Rectal smooth muscle tissue (tissue), 1 donor: ENCODE results near the gene CYGB.
"Not testable (repeated sequence)": the region's sequence is repeated elsewhere in the genome, so short reads cannot be mapped to it uniquely, and the experiment has no call there.

Experiments
- H3K27ac ChIP-seq: one replicate; pipeline ENCODE4 v1.7.0; 2013; ENCODE audit warnings: low read depth, low read length, inconsistent platforms
- H3K27me3 ChIP-seq: one replicate; pipeline ENCODE4 v1.7.0; 2013; ENCODE audit warnings: low read length; ENCODE audit not compliant: control insufficient read depth, insufficient read depth
- H3K36me3 ChIP-seq: one replicate; pipeline ENCODE4 v1.7.0; 2013; ENCODE audit warnings: low read length; ENCODE audit not compliant: control insufficient read depth, insufficient read depth
- H3K4me1 ChIP-seq: one replicate; pipeline ENCODE4 v1.7.0; 2013; ENCODE audit warnings: low read length; ENCODE audit not compliant: control insufficient read depth, insufficient read depth
- H3K4me3 ChIP-seq: one replicate; pipeline ENCODE4 v1.7.0; 2013; ENCODE audit warnings: low read length
- H3K9ac ChIP-seq: one replicate; pipeline ENCODE4 v1.7.0; 2013; ENCODE audit warnings: low read length

The CYGB gene

GRCh38 chr17:76519048-76519966 lies 18.2 kb downstream of the CYGB start:
- Histone ChIP-seq H3K27ac (no peak overlapping the region), H3K27me3 (peaks cover 2% of the 10 kb centered on the region), H3K36me3 (no peaks in the 10 kb centered on the region), H3K9ac (no peak overlapping the region), H3K4me1 (peaks cover 4% of the 10 kb centered on the region), H3K4me3 (no peak overlapping the region)

- no peaks in the 10 kb centered on the region for H3K27me3 ChIP-seq
- H3K27ac ChIP-seq = no peak overlapping the region
- H3K9ac ChIP-seq = no peak overlapping the region
- peaks cover 4% of the 10 kb centered on the region for H3K4me1 ChIP-seq
- H3K36me3 ChIP-seq = no peaks in the 10 kb centered on the region
- H3K4me3 ChIP-seq = no peak overlapping the region
Observed at GRCh38 chr17:76517638-76518038, 19.9 kb downstream of the CYGB start.

- Histone ChIP-seq H3K4me1 (peaks cover 4% of the 10 kb centered on the region), H3K27ac (peak overlapping the region; percentile 55), H3K4me3 (peak overlapping the region; percentile 52), H3K36me3 (no peaks in the 10 kb centered on the region), H3K9ac (no peak overlapping the region), H3K27me3 (no peaks in the 10 kb centered on the region)
Observed at GRCh38 chr17:76515274-76515949, 22.1 kb downstream of the CYGB start.

- H3K36me3 ChIP-seq, H3K9ac ChIP-seq, H3K27ac ChIP-seq, H3K4me3 ChIP-seq, H3K4me1 ChIP-seq, H3K27me3 ChIP-seq: not testable (repeated sequence)
Observed at GRCh38 chr17:76514355-76514754, 23.2 kb downstream of the CYGB start.

GRCh38 chr17:76513306-76513692 lies 24.2 kb downstream of the CYGB start:
- no peaks in the 10 kb centered on the region for H3K27me3 ChIP-seq
- H3K27ac ChIP-seq = no peak overlapping the region
- H3K36me3 ChIP-seq = no peaks in the 10 kb centered on the region
- peaks cover 4% of the 10 kb centered on the region for H3K4me1 ChIP-seq
- H3K9ac ChIP-seq = no peak overlapping the region
- H3K4me3 ChIP-seq = no peak overlapping the region

- H3K4me3 ChIP-seq = no peak overlapping the region
- peaks cover 4% of the 10 kb centered on the region for H3K4me1 ChIP-seq
- H3K36me3 ChIP-seq = no peaks in the 10 kb centered on the region
- no peaks in the 10 kb centered on the region for H3K27me3 ChIP-seq
- H3K27ac ChIP-seq = no peak overlapping the region
- H3K9ac ChIP-seq = no peak overlapping the region
Observed at GRCh38 chr17:76512366-76513305, 24.9 kb downstream of the CYGB start.

GRCh38 chr17:76511668-76512365 lies 25.7 kb downstream of the CYGB start:
- peaks cover under 1% of the 10 kb centered on the region for H3K27me3 ChIP-seq
- peaks cover 4% of the 10 kb centered on the region for H3K4me1 ChIP-seq
- no peak overlapping the region for H3K27ac ChIP-seq
- no peak overlapping the region for H3K9ac ChIP-seq
- no peak overlapping the region for H3K4me3 ChIP-seq
- no peaks in the 10 kb centered on the region for H3K36me3 ChIP-seq

GRCh38 chr17:76510831-76511244 lies 26.7 kb downstream of the CYGB start:
- H3K36me3 ChIP-seq = no peaks in the 10 kb centered on the region
- no peak overlapping the region for H3K27ac ChIP-seq
- no peak overlapping the region for H3K9ac ChIP-seq
- H3K4me3 ChIP-seq = no peak overlapping the region
- peaks cover 4% of the 10 kb centered on the region for H3K4me1 ChIP-seq
- H3K27me3 ChIP-seq = peaks cover 4% of the 10 kb centered on the region

GRCh38 chr17:76508472-76509063 lies 28.9 kb downstream of the CYGB start:
- not testable (repeated sequence) for H3K4me1 ChIP-seq, H3K27me3 ChIP-seq, H3K36me3 ChIP-seq, H3K27ac ChIP-seq, H3K9ac ChIP-seq, H3K4me3 ChIP-seq

GRCh38 chr17:76506408-76507345 lies 30.8 kb downstream of the CYGB start:
- no peak overlapping the region for H3K4me3 ChIP-seq
- no peak overlapping the region for H3K27ac ChIP-seq
- no peaks in the 10 kb centered on the region for H3K36me3 ChIP-seq
- no peak overlapping the region for H3K9ac ChIP-seq
- H3K4me1 ChIP-seq = peaks cover 2% of the 10 kb centered on the region
- H3K27me3 ChIP-seq = peaks cover 4% of the 10 kb centered on the region

- Histone ChIP-seq H3K27ac (no peak overlapping the region), H3K4me3 (no peak overlapping the region), H3K36me3 (no peaks in the 10 kb centered on the region), H3K27me3 (peaks cover 4% of the 10 kb centered on the region), H3K9ac (no peak overlapping the region), H3K4me1 (peaks cover 5% of the 10 kb centered on the region)
Observed at GRCh38 chr17:76504117-76504516, 33.4 kb downstream of the CYGB start.
